SU-DHL-6 (cell line): Measurements from ENCODE around the gene CLCN6.

Source experiments
- H2AFZ ChIP-seq: fragments of 200-600 bp; sonication (generic); 2 replicates; pipeline ENCODE4 v1.6.1; 2014; ENCODE audit warnings: low read depth, mild to moderate bottlenecking, moderate library complexity, mixed read lengths, antibody characterized with exemption, low read length; ENCODE audit not compliant: severe bottlenecking
- H3F3A ChIP-seq: fragments of 200-600 bp; shearing (Covaris generic); 2 replicates; pipeline ENCODE4 v1.6.0; 2016; ENCODE audit warnings: antibody characterized with exemption, mild to moderate bottlenecking; ENCODE audit not compliant: insufficient read depth
- H3K27ac ChIP-seq: fragments of 200-600 bp; sonication (generic); 2 replicates; pipeline ENCODE4 v1.5.1; 2016; ENCODE audit warnings: low read depth, mild to moderate bottlenecking, low read length, moderate library complexity, mixed read lengths
- H3K27me3 ChIP-seq: fragments of 200-600 bp; sonication (generic), shearing (Covaris generic); 2 replicates; pipeline ENCODE4 v1.6.0; 2014; ENCODE audit warnings: mild to moderate bottlenecking, low read length
- H3K36me3 ChIP-seq: fragments of 200-600 bp; sonication (generic); 2 replicates; pipeline ENCODE4 v1.6.1; 2014; ENCODE audit warnings: mild to moderate bottlenecking, low read length, mixed read lengths
- H3K4me2 ChIP-seq: fragments of 300-600, 200-600 bp; shearing (Covaris generic), sonication (generic); 2 replicates; pipeline ENCODE4 v1.6.0; 2014; ENCODE audit warnings: low read length, low read depth, mild to moderate bottlenecking; ENCODE audit not compliant: poor library complexity, severe bottlenecking
- H3K4me3 ChIP-seq: fragments of 200-600 bp; sonication (generic); 2 replicates; pipeline ENCODE4 v1.5.1; 2014; ENCODE audit warnings: antibody characterized with exemption, low read length, mild to moderate bottlenecking, mixed read lengths; ENCODE audit not compliant: insufficient read depth, poor library complexity, severe bottlenecking
- H3K79me2 ChIP-seq: fragments of 200-600 bp; sonication (generic); 2 replicates; pipeline ENCODE4 v1.6.1; 2014; ENCODE audit warnings: mild to moderate bottlenecking, low read length, moderate library complexity; ENCODE audit not compliant: insufficient read depth
- H3K9ac ChIP-seq: fragments of 200-600 bp; sonication (generic); 2 replicates; pipeline ENCODE4 v1.7.0; 2014; ENCODE audit warnings: mild to moderate bottlenecking, low read length
- H3K9me2 ChIP-seq: fragments of 200-600 bp; sonication (generic); replicated peaks from 2 replicates; pipeline ENCODE4 v1.6.1; 2014; ENCODE audit warnings: low read length; ENCODE audit not compliant: insufficient read depth
- H3K9me3 ChIP-seq: fragments of 200-600 bp; sonication (generic); 2 replicates; pipeline ENCODE4 v1.6.1; 2014; ENCODE audit warnings: low read length, mixed read lengths; ENCODE audit not compliant: insufficient read depth
- H4K20me1 ChIP-seq: fragments of 200-600 bp; sonication (generic); 2 replicates; pipeline ENCODE4 v1.6.1; 2014; ENCODE audit warnings: low read depth, mild to moderate bottlenecking, antibody characterized with exemption, low read length, moderate library complexity, mixed read lengths
- CTCF ChIP-seq: fragments of 200-600 bp; sonication (generic); IDR thresholded peaks from one replicate; pipeline ENCODE4 v1.5.1; 2017; ENCODE audit warnings: antibody characterized with exemption, mild to moderate bottlenecking, low read length, moderate library complexity; ENCODE audit not compliant: insufficient read depth, poor library complexity, severe bottlenecking
- EZH2phosphoT487 ChIP-seq: fragments of 200-600 bp; sonication (generic), shearing (Covaris generic); conservative IDR thresholded peaks from 2 replicates; pipeline ENCODE4 v1.6.1; 2018; ENCODE audit warnings: mild to moderate bottlenecking, antibody characterized with exemption, low read length, moderate library complexity, mixed read lengths

CLCN6 gene

GRCh38 chr1:11768821-11769220 lies 37.2 kb upstream of the CLCN6 start:
- Histone ChIP-seq H3F3A (no peaks in the 10 kb centered on the region), H2AFZ (no peak overlapping the region), H3K9ac (no peak overlapping the region), H3K27me3 (no peaks in the 10 kb centered on the region), H3K79me2 (no peaks in the 10 kb centered on the region), H4K20me1 (no peaks in the 10 kb centered on the region), H3K36me3 (no peaks in the 10 kb centered on the region), H3K4me2 (no peak overlapping the region), H3K9me3 (no peaks in the 10 kb centered on the region), H3K4me3 (no peak overlapping the region), H3K27ac (no peak overlapping the region), H3K9me2 (no peaks in the 10 kb centered on the region)
- TF ChIP-seq EZH2phosphoT487 (no peak), CTCF (no peak)

GRCh38 chr1:11769274-11769673 lies 36.7 kb upstream of the CLCN6 start:
- H3K36me3 ChIP-seq = no peaks in the 10 kb centered on the region
- H3K27me3 ChIP-seq = no peaks in the 10 kb centered on the region
- no peaks in the 10 kb centered on the region for H4K20me1 ChIP-seq

GRCh38 chr1:11770011-11770410 lies 36.0 kb upstream of the CLCN6 start:
- Histone ChIP-seq H4K20me1 (no peaks in the 10 kb centered on the region), H3K27ac (no peak overlapping the region), H3K9ac (no peak overlapping the region), H3K4me3 (no peak overlapping the region), H3K36me3 (no peaks in the 10 kb centered on the region), H3K27me3 (no peaks in the 10 kb centered on the region), H3F3A (no peaks in the 10 kb centered on the region), H3K79me2 (no peaks in the 10 kb centered on the region), H3K9me3 (no peaks in the 10 kb centered on the region), H2AFZ (no peak overlapping the region), H3K4me2 (no peak overlapping the region), H3K9me2 (no peaks in the 10 kb centered on the region)
- no peak for TF ChIP-seq EZH2phosphoT487
- TF ChIP-seq CTCF = no peak

More at GRCh38 chr1:11769274-11769673, 36.7 kb upstream of the CLCN6 start:
- Histone ChIP-seq H3F3A (no peaks in the 10 kb centered on the region), H3K9me2 (no peaks in the 10 kb centered on the region), H3K27ac (no peak overlapping the region), H3K79me2 (no peaks in the 10 kb centered on the region), H2AFZ (no peak overlapping the region), H3K9ac (no peak overlapping the region), H3K4me2 (no peak overlapping the region), H3K9me3 (no peaks in the 10 kb centered on the region), H3K4me3 (no peak overlapping the region)
- TF ChIP-seq CTCF = no peak
- no peak for TF ChIP-seq EZH2phosphoT487
